ENCODE results near the gene C8A. TPM values are rescaled to one million over a fixed set of nuclear protein-coding genes. Genes with fewer than 3 reads are reported as not detected.

C8A gene
- total and polyA plus RNA-seq, 2 donors (not counting 1 experiment from before 2014, with no cell fraction given): not detected

DNA sequence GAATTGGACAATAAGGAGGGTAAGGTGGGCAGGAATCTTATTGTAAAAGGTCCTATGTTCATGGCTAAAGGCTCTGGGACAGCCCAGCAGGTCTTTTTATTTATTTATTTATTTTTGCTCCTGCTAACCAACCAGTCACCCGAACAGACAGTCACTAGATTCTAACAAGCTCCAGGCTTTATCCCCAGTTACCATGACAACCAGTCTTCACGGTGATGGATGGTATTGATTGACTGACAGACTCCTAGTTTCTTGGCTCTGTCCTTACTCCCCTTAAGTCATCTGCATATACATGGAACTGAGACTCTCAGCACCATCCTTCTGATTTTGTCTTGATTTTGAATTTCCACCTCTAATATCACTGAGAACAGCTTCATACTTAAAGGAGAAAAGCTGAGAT lies 44.3 kb downstream of the C8A start:
- no peak for DNase-seq (ENCODE audit: low read depth in 2 of 2)
- Histone ChIP-seq H3K4me2 (ENCODE audit: extremely low read depth, insufficient read depth, low read length) (no peak overlapping the region), H3K27me3 (ENCODE audit: control insufficient read depth, insufficient read depth, low read length) (no peaks in the 10 kb centered on the region), H3K27ac (ENCODE audit: insufficient read depth, low read length) (no peak overlapping the region), H2AFZ (ENCODE audit: low read length) (no peak overlapping the region), H4K20me1 (ENCODE audit: control insufficient read depth, extremely low read depth, insufficient read depth, low read length) (no peaks in the 10 kb centered on the region), H3K4me3 (replicated peaks in 1 of 4; ENCODE audit: control extremely low read depth in 1 of 4, insufficient read depth in 1 of 4, low read depth in 3 of 4, low read length in 4 of 4) (no peak overlapping the region), H3K36me3 (ENCODE audit: control insufficient read depth, insufficient read depth, low read length) (no peaks in the 10 kb centered on the region), H3K9me3 (ENCODE audit: control insufficient read depth, insufficient read depth, low read depth, low read length) (no peaks in the 10 kb centered on the region), H3K9ac (ENCODE audit: insufficient read depth, low read length) (no peak overlapping the region), H3K79me2 (ENCODE audit: control insufficient read depth, insufficient read depth, low read length) (no peaks in the 10 kb centered on the region), H3K4me1 (ENCODE audit: control insufficient read depth, extremely low read depth, insufficient read depth, low read length) (no peaks in the 10 kb centered on the region)
- TF ChIP-seq, protein P1, sequence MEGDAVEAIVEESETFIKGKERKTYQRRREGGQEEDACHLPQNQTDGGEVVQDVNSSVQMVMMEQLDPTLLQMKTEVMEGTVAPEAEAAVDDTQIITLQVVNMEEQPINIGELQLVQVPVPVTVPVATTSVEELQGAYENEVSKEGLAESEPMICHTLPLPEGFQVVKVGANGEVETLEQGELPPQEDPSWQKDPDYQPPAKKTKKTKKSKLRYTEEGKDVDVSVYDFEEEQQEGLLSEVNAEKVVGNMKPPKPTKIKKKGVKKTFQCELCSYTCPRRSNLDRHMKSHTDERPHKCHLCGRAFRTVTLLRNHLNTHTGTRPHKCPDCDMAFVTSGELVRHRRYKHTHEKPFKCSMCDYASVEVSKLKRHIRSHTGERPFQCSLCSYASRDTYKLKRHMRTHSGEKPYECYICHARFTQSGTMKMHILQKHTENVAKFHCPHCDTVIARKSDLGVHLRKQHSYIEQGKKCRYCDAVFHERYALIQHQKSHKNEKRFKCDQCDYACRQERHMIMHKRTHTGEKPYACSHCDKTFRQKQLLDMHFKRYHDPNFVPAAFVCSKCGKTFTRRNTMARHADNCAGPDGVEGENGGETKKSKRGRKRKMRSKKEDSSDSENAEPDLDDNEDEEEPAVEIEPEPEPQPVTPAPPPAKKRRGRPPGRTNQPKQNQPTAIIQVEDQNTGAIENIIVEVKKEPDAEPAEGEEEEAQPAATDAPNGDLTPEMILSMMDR (conservative IDR thresholded peaks at IDR 0.05 in 1 of 2, IDR thresholded peaks at IDR 0.05 in 1 of 2; ENCODE audit: low read depth in 1 of 2, low read length in 2 of 2): no peak
- no peak for TF ChIP-seq EZH2 (IDR thresholded peaks at IDR 0.05; ENCODE audit: low read length, missing control alignments)

DNA sequence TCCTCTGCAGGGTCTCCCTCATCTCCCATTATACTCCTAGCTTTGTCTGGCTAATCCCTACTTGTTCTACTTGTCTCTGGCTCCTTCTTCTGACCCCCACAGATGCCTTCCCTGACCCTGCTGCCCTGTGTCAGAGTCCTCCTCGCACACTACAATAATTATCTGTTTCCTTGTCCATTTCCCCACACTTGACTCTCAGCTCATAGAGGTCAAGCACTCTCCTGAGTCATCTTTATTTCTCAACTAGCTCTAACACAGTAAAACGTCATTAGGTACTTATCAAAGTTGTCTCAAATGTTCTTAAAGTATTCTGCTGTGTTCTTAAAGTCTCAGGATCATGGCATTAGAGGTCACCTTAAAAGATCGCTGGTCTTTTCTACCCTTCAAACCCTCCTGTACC lies 47.1 kb downstream of the C8A start:
- no peak overlapping the region for H3K4me2 ChIP-seq (ENCODE audit: extremely low read depth, insufficient read depth, low read length)
- H4K20me1 ChIP-seq (ENCODE audit: control insufficient read depth, extremely low read depth, insufficient read depth, low read length): no peaks in the 10 kb centered on the region
- no peaks in the 10 kb centered on the region for H3K4me1 ChIP-seq (ENCODE audit: control insufficient read depth, extremely low read depth, insufficient read depth, low read length)
- DNase-seq (ENCODE audit: low read depth in 2 of 2): peak; percentile 9 to 44
- H3K27me3 ChIP-seq (ENCODE audit: control insufficient read depth, insufficient read depth, low read length): no peaks in the 10 kb centered on the region
- no peaks in the 10 kb centered on the region for H3K79me2 ChIP-seq (ENCODE audit: control insufficient read depth, insufficient read depth, low read length)
- H2AFZ ChIP-seq (ENCODE audit: low read length): no peak overlapping the region
- no peak for TF ChIP-seq EZH2 (IDR thresholded peaks at IDR 0.05; ENCODE audit: low read length, missing control alignments)
- TF ChIP-seq, protein P1 (conservative IDR thresholded peaks at IDR 0.05 in 1 of 2, IDR thresholded peaks at IDR 0.05 in 1 of 2; ENCODE audit: low read depth in 1 of 2, low read length in 2 of 2): no peak
- no peaks in the 10 kb centered on the region for H3K36me3 ChIP-seq (ENCODE audit: control insufficient read depth, insufficient read depth, low read length)
- no peaks in the 10 kb centered on the region for H3K9me3 ChIP-seq (ENCODE audit: control insufficient read depth, insufficient read depth, low read depth, low read length)
- H3K27ac ChIP-seq (ENCODE audit: insufficient read depth, low read length): no peak overlapping the region
- no peak overlapping the region for H3K9ac ChIP-seq (ENCODE audit: insufficient read depth, low read length)
- no peak overlapping the region for H3K4me3 ChIP-seq (replicated peaks in 1 of 4; ENCODE audit: control extremely low read depth in 1 of 4, insufficient read depth in 1 of 4, low read depth in 3 of 4, low read length in 4 of 4)

DNA sequence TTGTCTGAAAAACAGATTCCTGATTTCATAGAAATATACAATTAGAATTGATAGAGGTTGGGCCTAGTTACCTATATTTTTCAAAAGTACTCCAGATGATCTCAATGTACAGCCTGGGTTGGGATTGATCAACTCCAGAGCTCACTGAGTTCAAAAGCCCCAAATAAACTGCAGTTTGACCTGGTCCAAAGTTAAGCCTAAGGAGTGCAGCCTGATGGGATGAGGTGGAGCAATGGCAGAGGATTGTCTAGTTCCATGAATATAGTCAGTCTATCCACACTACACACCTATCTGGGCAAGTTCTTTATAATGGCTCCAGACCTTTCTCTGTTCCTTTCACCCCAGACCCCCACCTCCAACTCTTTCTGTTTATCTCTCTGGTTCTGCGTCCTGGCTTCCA lies 49.2 kb downstream of the C8A start:
- Histone ChIP-seq H2AFZ (ENCODE audit: low read length) (no peak overlapping the region), H3K9ac (ENCODE audit: insufficient read depth, low read length) (no peak overlapping the region), H3K4me3 (replicated peaks in 1 of 4; ENCODE audit: control extremely low read depth in 1 of 4, insufficient read depth in 1 of 4, low read depth in 3 of 4, low read length in 4 of 4) (no peak overlapping the region), H3K9me3 (ENCODE audit: control insufficient read depth, insufficient read depth, low read depth, low read length) (no peaks in the 10 kb centered on the region), H3K4me1 (ENCODE audit: control insufficient read depth, extremely low read depth, insufficient read depth, low read length) (peaks cover 2% of the 10 kb centered on the region), H3K27ac (ENCODE audit: insufficient read depth, low read length) (no peak overlapping the region), H3K4me2 (ENCODE audit: extremely low read depth, insufficient read depth, low read length) (no peak overlapping the region), H3K27me3 (ENCODE audit: control insufficient read depth, insufficient read depth, low read length) (no peaks in the 10 kb centered on the region), H3K79me2 (ENCODE audit: control insufficient read depth, insufficient read depth, low read length) (no peaks in the 10 kb centered on the region), H3K36me3 (ENCODE audit: control insufficient read depth, insufficient read depth, low read length) (no peaks in the 10 kb centered on the region), H4K20me1 (ENCODE audit: control insufficient read depth, extremely low read depth, insufficient read depth, low read length) (no peaks in the 10 kb centered on the region)
- TF ChIP-seq EZH2 (IDR thresholded peaks at IDR 0.05; ENCODE audit: low read length, missing control alignments): no peak
- TF ChIP-seq, protein P1 (conservative IDR thresholded peaks at IDR 0.05 in 1 of 2, IDR thresholded peaks at IDR 0.05 in 1 of 2; ENCODE audit: low read depth in 1 of 2, low read length in 2 of 2): no peak
- no peak for DNase-seq (ENCODE audit: low read depth in 2 of 2)

Data from fibroblast of lung (primary cell).